Mucosa of descending colon (tissue), 3 donors: ENCODE data around the gene AFAP1. TPM values are rescaled to one million over a fixed set of nuclear protein-coding genes. Genes with fewer than 3 reads are reported as not detected.

Source experiments
- ATAC-seq: fragments of 200-7000 bp; cut with Tn5 transposase; one replicate; pipeline ENCODE4 v1.9.1; 2020; ENCODE audit warnings: mild to moderate bottlenecking, moderate library complexity
- DNase-seq, 3 donors: peaks; one replicate each; pipeline ENCODE4 v3.0.0-alpha.2; 2020
- H3K36me3 ChIP-seq: fragments of 200-600 bp; one replicate; pipeline ENCODE4 v1.8.0; 2021; ENCODE audit warnings: low read depth, mild to moderate bottlenecking
- H3K4me1 ChIP-seq: fragments of 200-600 bp; one replicate; pipeline ENCODE4 v1.8.0; 2021; ENCODE audit warnings: low read depth, mild to moderate bottlenecking
- H3K4me3 ChIP-seq: fragments of 200-600 bp; one replicate; pipeline ENCODE4 v1.8.0; 2021; ENCODE audit warnings: mild to moderate bottlenecking
- H3K9me3 ChIP-seq: fragments of 200-600 bp; one replicate; pipeline ENCODE4 v1.8.0; 2021; ENCODE audit warnings: mild to moderate bottlenecking
- intact Hi-C, 2 donors: fragments of 100-400 bp; cut with DNase I in 1 of 2; cut with micrococcal nuclease in 1 of 2; formaldehyde crosslinking; loops; one replicate each; pipeline versions ENCODE4 v1.11.0 to v1.11.1; 2022; cut with DNase I, micrococcal nuclease
- total RNA-seq, 3 donors: library from RNA; stranded (reverse); fragmentation: NEBNext Ultra II Directional in 2 of 3; extraction: Animal tissue kit (Norgen Biotek cat#: 25700) in 2 of 3; gene quantifications; one replicate each; pipeline versions ENCODE4 v1.2.1 to v1.2.4, GENCODE V29; 2021 to 2023
- TF ChIP-seq, protein P1 (sequence below): fragments of 200-600 bp; IDR thresholded peaks from one replicate; pipeline ENCODE4 v1.8.0; 2022; ENCODE audit warnings: antibody characterized with exemption, mild to moderate bottlenecking
- donor health status: DM: no; HTN: no; CAD: no; lungs with moderate emphysema.
- donor health status: DM: no; HTN: no; CAD: no.
- donor health status: DM: no; HTN: yes; CAD: no.

AFAP1 gene
- total RNA-seq, 3 donors from 2014 or later, result 31.4 to 59.1 (median 37.1) TPM

DNA sequence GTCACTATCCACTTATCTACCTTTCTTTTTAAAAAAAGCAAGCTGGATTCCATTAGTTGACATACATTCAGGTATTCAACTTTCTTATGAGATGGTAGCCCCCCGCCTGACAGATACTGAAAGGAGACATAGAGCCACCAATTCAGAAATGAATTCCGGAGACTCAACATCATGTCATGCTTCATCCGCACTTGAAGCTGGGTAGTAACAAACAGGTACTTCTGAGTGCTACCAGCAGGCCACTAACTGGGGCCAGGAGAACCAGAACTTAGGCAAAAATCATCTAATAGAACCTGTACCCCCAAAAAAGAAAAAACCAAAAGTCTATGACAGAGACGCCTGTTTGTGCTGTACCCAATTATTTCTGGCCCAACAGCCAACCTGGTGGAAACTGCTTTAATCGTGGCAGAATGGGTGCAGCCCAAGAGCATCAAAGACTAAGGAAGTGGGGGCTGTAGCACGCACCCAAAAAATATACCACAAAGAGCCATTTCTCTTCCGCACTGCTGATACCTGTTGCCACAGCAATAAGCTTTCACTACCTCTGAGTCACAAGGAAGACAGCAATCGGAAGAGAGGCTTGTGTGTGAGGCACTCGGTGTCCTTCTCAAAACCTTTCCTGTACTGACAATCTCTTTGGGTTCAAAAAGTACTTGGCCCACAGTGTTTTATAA lies 84.8 kb downstream of the AFAP1 start:
- DNase-seq (peak in 1 of 3 donors; percentile 27), ATAC-seq (peak; percentile 71)
- Histone ChIP-seq H3K36me3 (no peaks in the 10 kb centered on the region), H3K9me3 (no peaks in the 10 kb centered on the region), H3K4me3 (no peak overlapping the region), H3K4me1 (peaks cover 6% of the 10 kb centered on the region)
- TF ChIP-seq, protein P1, sequence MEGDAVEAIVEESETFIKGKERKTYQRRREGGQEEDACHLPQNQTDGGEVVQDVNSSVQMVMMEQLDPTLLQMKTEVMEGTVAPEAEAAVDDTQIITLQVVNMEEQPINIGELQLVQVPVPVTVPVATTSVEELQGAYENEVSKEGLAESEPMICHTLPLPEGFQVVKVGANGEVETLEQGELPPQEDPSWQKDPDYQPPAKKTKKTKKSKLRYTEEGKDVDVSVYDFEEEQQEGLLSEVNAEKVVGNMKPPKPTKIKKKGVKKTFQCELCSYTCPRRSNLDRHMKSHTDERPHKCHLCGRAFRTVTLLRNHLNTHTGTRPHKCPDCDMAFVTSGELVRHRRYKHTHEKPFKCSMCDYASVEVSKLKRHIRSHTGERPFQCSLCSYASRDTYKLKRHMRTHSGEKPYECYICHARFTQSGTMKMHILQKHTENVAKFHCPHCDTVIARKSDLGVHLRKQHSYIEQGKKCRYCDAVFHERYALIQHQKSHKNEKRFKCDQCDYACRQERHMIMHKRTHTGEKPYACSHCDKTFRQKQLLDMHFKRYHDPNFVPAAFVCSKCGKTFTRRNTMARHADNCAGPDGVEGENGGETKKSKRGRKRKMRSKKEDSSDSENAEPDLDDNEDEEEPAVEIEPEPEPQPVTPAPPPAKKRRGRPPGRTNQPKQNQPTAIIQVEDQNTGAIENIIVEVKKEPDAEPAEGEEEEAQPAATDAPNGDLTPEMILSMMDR, result no peak
- intact Hi-C loops, result no loop called here

DNA sequence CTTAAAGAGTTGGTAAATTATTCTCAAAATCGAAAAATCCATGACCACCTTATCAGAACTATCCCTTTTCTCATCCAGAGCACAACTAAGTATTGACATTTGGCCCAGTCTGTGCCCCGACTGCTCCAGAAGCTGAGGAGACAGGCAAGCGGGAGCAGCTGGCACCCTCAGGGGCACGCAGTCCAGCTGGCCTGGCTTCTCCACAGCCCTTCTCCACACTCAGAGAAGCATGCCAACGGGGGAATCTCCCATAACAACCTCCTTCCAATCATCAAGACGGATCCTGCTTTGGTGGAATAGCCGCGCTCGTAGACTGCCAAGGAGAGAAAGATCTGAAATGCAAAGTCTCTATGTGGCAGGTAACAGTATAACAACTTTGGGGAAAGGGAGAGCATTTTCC lies 85.4 kb downstream of the AFAP1 start:
- intact Hi-C loops, result no loop called here
- no peak overlapping the region for H3K4me3 ChIP-seq
- DNase-seq (no peak), ATAC-seq (no peak)
- H3K36me3 ChIP-seq, result no peaks in the 10 kb centered on the region
- TF ChIP-seq, protein P1, result no peak
- peaks cover 6% of the 10 kb centered on the region for H3K4me1 ChIP-seq
- no peaks in the 10 kb centered on the region for H3K9me3 ChIP-seq

DNA sequence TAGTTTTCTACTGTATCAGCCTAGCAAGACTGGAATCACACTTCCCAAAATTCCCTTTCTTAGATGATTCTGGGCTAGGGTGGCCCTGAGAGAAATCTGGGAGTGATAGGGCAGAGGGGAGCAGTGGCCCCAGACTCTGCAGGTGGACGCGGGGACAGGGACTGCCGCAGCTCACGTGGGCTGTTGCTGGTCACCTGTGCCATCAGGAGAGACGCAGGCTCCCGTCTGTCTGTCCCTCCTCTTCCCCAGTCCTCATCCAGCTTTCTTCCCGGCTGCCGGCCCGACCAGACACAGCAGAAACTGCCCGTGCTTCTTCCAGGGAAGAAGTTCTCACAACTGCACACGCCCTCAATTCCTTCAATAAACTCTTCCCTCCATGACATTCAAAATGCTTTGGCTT lies 86.4 kb downstream of the AFAP1 start:
- TF ChIP-seq, protein P1, result no peak
- Histone ChIP-seq H3K4me1 (peaks cover 6% of the 10 kb centered on the region), H3K36me3 (no peaks in the 10 kb centered on the region), H3K4me3 (no peak overlapping the region), H3K9me3 (no peaks in the 10 kb centered on the region)
- DNase-seq (no peak), ATAC-seq (no peak)
- intact Hi-C loops, result no loop called here

DNA sequence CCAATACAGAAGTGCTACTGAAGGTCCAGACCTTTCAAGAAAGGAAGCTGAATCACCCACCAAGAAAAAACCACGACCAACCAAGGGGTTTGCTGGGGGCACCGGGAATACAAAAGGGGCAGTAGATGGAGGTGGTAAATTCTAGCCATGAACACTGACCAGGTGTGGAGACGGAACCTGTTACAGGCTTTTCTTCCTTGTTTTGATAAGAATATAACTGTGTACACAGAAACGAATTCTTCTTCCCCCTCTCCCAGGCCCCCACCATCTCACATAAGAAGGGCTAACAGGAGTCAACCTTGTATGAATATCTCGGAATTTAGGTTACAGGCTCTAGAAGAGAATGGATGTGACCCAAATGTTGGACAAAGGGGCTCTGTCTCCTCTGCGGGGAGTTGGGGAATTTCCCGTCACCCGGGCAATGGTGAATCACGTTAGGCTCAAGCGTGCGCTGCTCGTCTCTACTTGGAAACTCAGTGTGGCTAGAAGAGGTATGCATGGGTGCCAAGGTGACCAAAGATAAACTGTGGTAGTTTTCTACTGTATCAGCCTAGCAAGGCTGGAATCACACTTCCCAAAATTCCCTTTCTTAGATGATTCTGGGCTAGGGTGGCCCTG lies 87.0 kb downstream of the AFAP1 start:
- TF ChIP-seq, protein P1, result no peak
- no peaks in the 10 kb centered on the region for H3K36me3 ChIP-seq
- ATAC-seq (peak; percentile 62), DNase-seq (no peak)
- no peaks in the 10 kb centered on the region for H3K9me3 ChIP-seq
- no peak overlapping the region for H3K4me3 ChIP-seq
- intact Hi-C loops, result no loop called here
- H3K4me1 ChIP-seq, result peaks cover 3% of the 10 kb centered on the region

DNA sequence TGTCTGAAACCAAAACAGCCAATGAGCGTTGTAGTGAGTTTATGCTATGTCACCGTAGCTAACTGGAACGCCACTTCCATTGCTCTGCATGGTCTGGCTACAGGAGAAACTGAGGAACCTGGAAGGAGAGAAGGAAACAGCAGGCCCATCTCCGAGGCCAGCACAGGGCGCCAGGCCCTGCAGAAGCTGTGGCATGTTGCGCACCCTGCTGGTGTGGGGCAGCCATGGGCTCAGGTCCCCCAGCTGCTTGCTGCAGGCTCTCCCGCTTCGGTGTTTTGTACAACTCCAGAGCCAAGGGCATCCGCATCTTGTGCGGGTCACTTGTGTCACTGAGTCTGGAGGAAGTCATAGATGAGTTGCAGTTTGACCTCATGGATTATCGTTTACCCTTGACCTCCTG lies 89.2 kb downstream of the AFAP1 start:
- TF ChIP-seq, protein P1, result no peak
- H3K4me1 ChIP-seq, result peaks cover 3% of the 10 kb centered on the region
- H3K4me3 ChIP-seq, result no peak overlapping the region
- ATAC-seq, result no peak
- DNase-seq, result no peak
- no peaks in the 10 kb centered on the region for H3K36me3 ChIP-seq
- intact Hi-C loops, result no loop called here
- H3K9me3 ChIP-seq, result no peaks in the 10 kb centered on the region
